OCI-LY1 (cell line): ENCODE measurements around the gene PXYLP1.

ENCODE experiments used
- EZH2 ChIP-seq: fragments of 200-600 bp; sonication (generic), shearing (Covaris generic); IDR thresholded peaks from 2 replicates; pipeline ENCODE4 v1.8.0; 2017; ENCODE audit warnings: borderline replicate concordance, mixed run types, mild to moderate bottlenecking, antibody characterized with exemption, low read length, moderate library complexity, mixed read lengths
- TF ChIP-seq, protein P1 (sequence below): fragments of 200-600 bp; sonication (generic), shearing (Covaris generic); IDR thresholded peaks from 2 replicates; pipeline ENCODE4 v1.5.1; 2017; ENCODE audit warnings: mild to moderate bottlenecking, antibody characterized with exemption, low read length, moderate library complexity, mixed read lengths

DNA sequence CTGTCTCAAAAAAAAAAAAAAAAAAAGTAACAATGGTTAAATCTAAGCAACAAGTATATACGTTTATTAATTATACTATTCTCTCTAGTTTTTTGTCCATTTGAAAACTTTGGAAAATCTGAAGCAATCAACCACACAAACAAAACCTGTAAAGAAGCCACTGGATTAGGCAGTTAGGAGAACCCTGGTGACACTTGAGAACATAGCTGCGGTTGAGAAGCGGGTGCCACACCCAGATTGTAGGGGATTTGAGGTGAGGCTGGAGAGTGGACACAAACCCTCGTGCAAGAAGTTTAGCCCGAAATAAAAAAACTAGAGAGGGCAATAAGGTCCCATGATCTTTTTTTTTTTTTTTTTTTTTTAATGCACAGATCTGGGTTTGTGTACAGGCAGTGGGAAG is 110.8 kb downstream of the PXYLP1 start:
- TF ChIP-seq, protein P1, sequence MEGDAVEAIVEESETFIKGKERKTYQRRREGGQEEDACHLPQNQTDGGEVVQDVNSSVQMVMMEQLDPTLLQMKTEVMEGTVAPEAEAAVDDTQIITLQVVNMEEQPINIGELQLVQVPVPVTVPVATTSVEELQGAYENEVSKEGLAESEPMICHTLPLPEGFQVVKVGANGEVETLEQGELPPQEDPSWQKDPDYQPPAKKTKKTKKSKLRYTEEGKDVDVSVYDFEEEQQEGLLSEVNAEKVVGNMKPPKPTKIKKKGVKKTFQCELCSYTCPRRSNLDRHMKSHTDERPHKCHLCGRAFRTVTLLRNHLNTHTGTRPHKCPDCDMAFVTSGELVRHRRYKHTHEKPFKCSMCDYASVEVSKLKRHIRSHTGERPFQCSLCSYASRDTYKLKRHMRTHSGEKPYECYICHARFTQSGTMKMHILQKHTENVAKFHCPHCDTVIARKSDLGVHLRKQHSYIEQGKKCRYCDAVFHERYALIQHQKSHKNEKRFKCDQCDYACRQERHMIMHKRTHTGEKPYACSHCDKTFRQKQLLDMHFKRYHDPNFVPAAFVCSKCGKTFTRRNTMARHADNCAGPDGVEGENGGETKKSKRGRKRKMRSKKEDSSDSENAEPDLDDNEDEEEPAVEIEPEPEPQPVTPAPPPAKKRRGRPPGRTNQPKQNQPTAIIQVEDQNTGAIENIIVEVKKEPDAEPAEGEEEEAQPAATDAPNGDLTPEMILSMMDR = no peak
- no peak for TF ChIP-seq EZH2
